WI38 (cell line): ENCODE results near the gene KIF1A.

Experiments
- H3K4me3 ChIP-seq: 2 replicates; pipeline ENCODE4 v1.5.1; 2011; ENCODE audit warnings: low read depth, mild to moderate bottlenecking, control low read depth, low read length
- CTCF ChIP-seq: IDR thresholded peaks from 2 replicates; pipeline ENCODE4 v1.5.1; 2012; ENCODE audit warnings: low read depth, mild to moderate bottlenecking, control low read depth, low read length

The KIF1A gene

GRCh38 chr2:240707043-240707756 is 112.8 kb downstream of the KIF1A start:
- TF ChIP-seq CTCF = no peak
- H3K4me3 ChIP-seq = no peak overlapping the region

- TF ChIP-seq CTCF = no peak
- H3K4me3 ChIP-seq = no peak overlapping the region
Measured at GRCh38 chr2:240705204-240705791, 114.7 kb downstream of the KIF1A start.

DNA sequence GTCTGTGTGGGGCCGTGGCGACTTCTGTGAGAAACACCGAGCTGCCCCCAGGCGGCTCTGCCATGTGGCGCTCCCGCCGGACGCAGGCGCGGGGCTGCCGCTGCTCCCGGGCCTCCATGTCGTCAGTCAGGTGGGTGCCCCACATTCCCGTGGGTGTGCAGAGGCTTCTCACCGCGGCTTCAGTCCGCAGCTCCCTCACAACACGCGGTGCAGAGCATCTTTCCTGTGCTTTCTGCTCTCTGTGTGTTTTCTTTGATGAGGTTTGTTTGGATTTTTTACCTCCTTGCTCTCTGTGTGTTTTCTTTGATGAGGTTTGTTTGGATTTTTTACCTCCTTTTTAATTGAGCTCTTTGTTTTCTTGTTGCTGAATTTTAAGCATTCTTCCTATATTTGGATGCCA is 115.4 kb downstream of the KIF1A start:
- H3K4me3 ChIP-seq = no peak overlapping the region
- no peak for TF ChIP-seq CTCF

DNA sequence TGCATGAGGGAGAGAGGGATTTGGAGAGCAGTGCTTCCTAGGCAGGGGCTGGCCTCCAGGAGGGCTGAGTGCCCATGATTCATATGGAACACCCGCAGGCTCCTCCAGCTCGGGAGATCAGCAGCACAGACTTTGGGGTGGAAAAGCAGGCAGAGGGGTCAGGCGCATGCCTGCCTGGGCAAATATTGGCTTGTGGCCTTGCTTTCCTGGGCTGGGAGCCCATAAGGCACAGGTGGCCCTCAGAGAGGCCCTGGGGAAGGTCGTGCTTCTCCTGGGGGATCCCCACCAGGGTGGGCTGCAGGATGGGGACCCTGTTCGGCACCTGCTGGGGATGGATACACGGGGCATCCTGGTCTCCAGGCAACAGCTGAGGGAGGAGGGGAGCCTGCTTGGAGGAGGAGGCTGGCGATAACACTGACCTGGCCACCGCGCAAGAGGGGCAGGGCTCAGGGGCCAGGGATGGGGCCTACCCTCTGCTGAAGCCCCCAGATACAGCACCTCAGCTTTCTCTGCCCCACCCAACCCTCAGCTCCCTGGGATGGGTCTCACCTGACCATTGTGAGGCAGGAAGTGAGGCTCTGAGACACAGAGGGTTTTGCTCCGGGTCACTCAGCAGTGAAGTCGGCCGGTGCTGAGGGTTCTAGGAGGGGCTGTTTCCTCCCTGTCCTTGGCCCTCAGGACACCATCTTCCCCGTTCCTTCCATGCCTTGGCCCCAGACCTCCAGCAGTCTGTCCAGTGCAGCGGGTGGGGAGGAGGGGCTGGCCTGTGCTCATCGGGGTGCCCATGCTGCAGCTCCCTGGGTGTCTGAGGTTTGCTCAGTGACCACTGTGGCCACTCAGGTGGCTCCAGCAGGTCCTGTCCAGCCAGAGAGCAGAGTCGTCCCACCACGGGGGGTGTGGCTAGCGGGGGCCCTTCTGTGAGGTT is 116.3 kb downstream of the KIF1A start:
- H3K4me3 ChIP-seq = no peak overlapping the region
- no peak for TF ChIP-seq CTCF

- H3K4me3 ChIP-seq = no peak overlapping the region
- no peak for TF ChIP-seq CTCF
Measured at GRCh38 chr2:240702640-240703011, 117.4 kb downstream of the KIF1A start.

DNA sequence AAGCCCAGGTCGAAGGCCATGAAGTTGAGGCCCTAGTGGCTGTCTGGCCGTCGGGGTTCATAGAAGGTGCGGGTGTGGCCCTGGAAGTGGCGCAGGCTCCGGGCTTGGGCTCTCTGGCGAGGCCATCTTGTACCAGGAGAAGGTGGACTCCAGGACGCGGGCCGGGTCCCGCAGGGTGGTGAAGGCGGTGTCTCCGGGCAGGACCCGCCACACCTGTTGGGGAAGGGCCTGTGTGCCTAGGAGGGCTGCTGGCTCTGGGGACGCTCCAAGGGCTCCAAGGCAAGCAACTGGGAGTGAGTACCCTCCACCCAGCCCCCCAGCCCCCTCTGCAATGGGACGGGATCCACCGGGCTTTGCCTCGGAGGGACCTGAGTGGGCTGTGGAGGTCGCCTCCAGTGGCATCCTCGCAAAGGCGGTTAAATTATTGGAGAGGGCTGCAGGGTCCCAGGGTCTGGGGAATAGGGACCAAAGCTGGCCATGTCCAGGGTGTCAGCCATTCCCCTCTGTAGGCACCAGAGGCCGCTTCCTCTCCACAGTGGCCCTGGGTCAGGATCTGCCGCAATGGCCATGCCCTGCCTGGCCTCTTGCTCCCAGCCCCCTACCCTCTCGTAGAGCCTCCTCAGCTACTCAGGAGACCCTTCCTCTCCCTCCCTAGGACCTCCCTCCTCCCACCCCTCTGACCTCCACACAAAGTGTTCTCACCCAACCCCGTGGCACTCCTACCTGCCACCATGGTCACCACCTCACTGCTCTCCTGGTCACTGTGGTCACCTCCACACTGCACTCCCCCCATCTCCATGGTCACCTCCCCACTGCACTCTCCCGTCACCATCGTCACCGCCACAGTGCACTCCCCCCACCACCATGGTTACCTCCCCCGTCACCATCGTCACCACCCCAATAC is 118.0 kb downstream of the KIF1A start:
- H3K4me3 ChIP-seq = no peak overlapping the region
- TF ChIP-seq CTCF = no peak
